HL-60/S4 treated with phorbol 12-myristate 13-acetate at 8.2 ng/mL for 4 days and 3 days (cell line): ENCODE data around the gene GLO1.

Experiments used
- in situ Hi-C: fragments of 300-500 bp; cut with MboI; formaldehyde crosslinking; loops from 2 replicates; pipeline ENCODE4 v1.15.0; 2022; ENCODE audit warnings: low sequenced_read_pairs

Gene GLO1

GRCh38 chr6:38702558-38703397 is at the start of gene GLO1:
Gene GLO1 (minus strand): TSS chr6:38703145. CDS start chr6:38703054, 91 bp downstream.
- in situ Hi-C loops, result no loop called here

GRCh38 chr6:38750968-38751615 is 48.1 kb upstream of the GLO1 start:
- in situ Hi-C loops, result no loop called here

GRCh38 chr6:38749473-38749872 is 46.5 kb upstream of the GLO1 start:
- in situ Hi-C loops, result no loop called here

DNA sequence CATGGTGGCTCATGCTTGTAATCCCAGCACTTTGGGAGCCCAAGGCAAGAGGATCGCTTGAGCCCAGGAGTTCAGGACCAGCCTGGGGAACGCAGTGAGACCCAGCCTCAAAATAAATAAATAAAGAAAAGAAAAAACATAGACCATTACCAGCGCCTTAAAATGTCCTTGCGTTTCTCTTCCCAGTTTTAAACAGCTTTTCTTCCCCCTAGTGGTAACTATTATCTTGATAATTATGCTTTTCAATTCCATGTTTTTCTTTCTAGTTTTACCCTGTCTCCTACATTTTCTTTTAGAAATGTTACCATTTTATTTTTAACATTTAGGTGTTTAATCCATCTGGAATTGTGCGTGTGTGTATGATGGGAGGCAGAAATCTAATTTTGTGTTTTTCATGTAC is 36.6 kb upstream of the GLO1 start:
- in situ Hi-C loops, result no loop called here

DNA sequence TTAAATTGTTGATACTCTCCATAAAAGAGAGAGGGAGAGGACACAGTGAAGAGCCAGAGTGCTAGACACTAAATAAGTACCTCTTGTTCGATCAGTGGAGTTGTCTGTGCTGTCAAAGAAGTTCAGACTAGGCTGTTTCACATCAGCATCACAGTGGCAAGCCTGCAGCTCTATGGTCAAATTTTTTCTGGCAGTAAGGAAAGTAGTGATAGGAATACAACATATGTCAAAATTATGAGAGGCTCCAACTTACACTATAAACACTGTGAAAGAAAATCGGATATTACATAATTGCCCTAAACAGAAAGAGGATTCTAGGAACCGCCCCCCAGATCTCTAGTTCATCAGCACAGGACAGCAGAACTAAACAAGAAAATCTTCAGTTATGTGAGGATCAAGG is 35.3 kb upstream of the GLO1 start:
- in situ Hi-C loops, result no loop called here

DNA sequence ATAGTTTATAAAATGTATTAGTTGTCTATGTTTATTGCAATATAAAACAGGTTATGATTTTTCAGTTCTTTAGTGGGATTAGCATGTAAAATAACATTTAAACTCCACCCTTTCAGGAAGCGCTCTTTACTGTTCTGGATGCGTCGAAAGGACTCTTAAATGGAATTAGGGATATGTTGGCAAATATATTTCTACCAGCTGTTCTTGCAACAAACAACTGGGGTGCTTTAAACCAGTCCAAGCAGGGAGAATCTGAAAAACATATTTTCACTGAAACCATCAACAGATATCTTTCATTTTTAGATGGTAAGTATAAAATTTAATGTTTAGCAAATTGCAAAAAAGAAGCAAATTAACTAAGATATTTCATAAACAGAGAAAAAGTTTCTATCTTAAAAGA is 34.0 kb upstream of the GLO1 start:
- in situ Hi-C loops, result no loop called here

DNA sequence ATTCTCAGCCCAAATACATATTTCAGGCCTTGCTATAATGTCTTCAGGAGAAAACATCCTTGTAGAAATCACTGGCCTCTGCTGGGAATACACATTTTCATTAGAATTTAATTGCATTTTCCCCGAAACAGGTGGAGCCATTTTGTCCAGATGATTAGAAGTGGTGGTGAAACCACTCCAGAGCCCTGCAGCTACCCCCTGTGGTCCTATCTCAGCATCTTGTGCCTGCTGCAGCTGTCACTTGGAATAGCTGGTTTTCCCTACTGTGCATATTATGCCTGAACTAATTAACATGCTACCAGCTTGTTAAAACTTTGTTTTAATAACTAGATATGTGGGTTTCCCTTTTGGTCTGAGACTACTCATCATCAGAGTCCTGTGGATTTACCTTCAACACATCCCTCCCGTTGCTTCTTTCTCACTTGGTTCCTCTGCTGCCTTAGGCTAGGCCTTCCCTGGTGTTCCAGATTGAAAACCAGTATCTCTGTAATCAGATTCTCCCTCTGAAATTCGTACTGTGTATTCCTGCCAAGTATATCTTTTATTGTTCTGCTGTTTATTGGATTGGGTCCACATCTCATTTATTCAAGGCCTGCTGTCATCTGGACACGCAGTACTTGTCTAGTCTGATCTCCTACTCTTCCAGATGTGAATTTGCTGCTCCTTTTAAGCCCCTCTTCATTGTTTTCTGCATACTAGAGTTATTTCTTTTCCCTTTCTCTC is 27.4 kb upstream of the GLO1 start:
- in situ Hi-C loops, result no loop called here

DNA sequence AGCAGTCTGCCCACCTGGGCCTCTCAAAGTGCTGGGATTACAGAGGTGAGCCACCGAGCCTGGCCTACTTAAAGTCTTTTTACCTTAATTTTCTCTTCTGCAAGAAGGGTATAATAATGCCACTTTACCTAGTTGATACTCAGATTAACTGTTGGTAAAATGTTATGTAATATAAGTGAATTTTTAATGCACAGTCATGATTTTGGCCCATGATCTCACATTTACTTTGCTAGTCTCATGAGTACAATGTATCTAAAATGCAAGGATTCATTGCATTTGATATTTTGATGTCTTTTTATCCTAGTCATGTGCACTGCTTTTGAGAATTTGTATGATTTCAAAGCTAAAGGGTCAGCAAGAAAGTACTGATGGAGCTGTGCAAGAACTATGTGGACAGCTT is 25.3 kb upstream of the GLO1 start:
- in situ Hi-C loops, result no loop called here

- in situ Hi-C loops, result no loop called here
Measured at GRCh38 chr6:38725414-38726183, 22.7 kb upstream of the GLO1 start.

- in situ Hi-C loops, result no loop called here
Measured at GRCh38 chr6:38724343-38724742, 21.4 kb upstream of the GLO1 start.

- in situ Hi-C loops, result no loop called here
Measured at GRCh38 chr6:38723783-38724182, 20.8 kb upstream of the GLO1 start.

DNA sequence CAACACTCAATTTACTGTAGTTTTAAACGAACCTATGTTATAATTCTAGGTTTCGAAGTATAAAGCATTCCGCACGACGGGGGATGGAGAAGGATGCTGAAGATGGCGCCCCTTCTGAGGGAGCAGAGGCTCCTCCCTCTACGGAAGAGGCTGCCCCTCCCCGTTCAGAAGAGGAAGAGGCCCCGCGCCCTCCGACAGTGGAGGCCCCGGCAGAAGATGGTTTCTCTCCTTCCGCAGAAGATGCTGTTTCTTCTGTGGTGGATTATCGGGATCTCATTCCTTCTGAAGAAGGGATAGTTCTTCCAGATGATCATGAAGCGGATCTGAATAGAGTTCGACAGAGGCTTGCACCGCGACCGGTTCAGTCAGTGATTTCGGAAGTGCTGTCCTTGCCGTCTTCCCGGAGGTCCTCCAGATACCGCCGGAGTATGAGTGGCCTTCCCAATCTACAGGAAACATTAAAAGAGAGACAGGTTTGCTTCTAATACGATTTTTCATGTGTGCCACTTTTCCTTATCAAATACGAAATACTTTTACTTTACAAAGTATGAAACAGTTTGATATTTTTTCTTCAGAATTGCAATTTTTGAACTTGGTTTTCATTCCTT is 19.9 kb upstream of the GLO1 start:
- in situ Hi-C loops, result no loop called here

- in situ Hi-C loops, result no loop called here
Measured at GRCh38 chr6:38722038-38722437, 19.1 kb upstream of the GLO1 start.

DNA sequence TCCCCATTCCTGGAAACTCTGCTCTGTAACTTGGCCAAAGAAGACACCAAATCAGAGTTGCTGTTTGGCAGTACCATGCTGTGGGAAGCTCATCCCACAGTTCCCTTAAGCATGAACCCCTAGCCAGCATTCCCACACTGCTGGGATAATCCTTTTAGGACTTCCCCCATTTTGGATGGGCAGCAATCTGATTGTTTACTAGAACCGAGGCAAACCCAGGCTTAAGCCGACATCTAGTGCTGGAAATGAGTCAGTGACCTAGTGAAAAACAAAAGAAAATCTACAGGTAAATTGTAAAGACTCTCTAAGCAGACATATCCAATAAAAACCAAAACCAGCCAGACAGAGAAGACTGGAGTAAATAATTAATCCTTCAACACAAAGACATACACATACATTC is 17.4 kb upstream of the GLO1 start:
- in situ Hi-C loops, result no loop called here

DNA sequence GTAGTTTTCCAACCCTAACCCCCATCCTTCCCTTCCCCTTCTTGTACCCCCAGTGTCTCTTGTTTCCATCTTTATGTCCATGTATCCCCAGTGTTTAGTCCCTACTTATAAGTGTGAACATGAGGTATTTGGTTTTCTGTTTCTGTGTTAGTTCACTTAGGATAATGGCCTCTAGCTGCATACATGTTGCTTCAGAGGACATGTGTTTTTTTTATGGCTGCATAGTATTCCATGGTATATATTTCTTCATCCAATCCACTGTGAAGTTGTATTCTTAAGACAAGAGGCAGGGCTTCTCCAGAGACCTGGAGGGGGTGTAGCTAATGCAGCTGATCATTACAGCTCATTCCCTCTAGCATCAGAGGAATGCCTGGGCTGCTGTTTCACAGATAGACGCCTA is 16.4 kb upstream of the GLO1 start:
- in situ Hi-C loops, result no loop called here

GRCh38 chr6:38716825-38717224 is 13.9 kb upstream of the GLO1 start:
- in situ Hi-C loops, result no loop called here

DNA sequence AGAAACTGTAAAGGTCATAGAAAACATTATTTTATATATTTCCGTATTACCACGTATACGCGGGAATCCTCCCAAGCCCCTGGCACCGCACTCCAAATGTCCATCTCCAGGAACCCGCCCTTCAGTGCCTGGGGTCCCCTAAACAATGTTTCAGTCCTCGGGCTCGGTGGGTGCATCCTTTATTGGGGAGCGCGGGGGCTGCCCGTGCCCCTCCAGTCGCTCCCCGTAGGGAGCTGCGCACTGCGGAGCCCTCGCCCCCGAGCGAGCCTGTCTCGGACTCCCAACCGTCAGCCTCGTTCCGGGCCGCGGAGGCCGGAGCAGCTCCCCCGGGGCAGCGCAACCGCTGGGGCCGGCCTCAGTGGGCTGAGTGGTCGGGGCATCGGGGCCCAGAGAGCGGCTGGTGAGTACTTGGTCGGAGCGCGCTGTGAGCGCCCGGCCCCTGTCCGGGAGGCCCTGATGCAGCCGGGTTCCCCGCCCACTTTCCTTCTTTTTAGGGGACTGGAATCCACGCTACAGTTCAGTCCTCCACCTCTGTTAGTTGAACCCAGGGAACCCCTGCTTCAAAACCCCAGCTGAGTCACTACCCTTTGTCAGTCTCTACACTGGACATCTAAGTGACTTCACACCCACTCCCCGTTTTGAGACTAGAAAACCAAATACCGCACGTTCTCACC is 12.2 kb upstream of the GLO1 start, which contains the start of gene DNAH8:
DNAH8 (plus strand) TSS at position 296 of the 674 bp plus-strand sequence. CDS start 7,499 bp downstream, outside the sequence.
- in situ Hi-C loops, result no loop called here

- in situ Hi-C loops, result no loop called here
Measured at GRCh38 chr6:38714239-38715015, 11.5 kb upstream of the GLO1 start.

DNA sequence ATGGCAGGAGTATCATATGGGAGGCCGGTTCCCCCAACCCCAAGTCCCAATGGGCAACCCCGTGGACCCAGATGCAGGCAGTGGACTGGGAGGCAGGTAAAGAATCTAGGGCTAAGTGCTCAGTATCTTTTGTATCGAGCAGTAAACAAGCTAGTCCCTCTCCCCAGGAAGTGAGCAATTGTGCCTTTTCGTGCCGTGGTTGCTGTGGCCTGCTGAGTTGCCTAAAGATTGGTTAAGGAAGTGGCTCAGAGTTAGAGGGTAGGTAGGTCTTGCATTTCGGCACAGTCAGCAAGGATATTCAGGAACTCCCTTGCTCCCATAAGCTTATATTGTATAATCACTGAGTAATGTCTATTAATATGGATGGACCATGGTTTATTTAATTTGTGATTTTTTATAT is 10.9 kb upstream of the GLO1 start:
- in situ Hi-C loops, result no loop called here
